HCT116 (cell line): ENCODE data around the gene PDLIM7. TPM values are rescaled to one million over a fixed set of nuclear protein-coding genes. Genes with fewer than 3 reads are reported as not detected.

Source experiments
- ATAC-seq: fragments of 200-7000 bp; cut with Tn5 transposase; 2 replicates; pipeline ENCODE4 v1.9.1; 2020; ENCODE audit warnings: mild to moderate bottlenecking, moderate library complexity
- BruUV-seq: library from RNA; stranded (reverse); fragments of 400-500 nt; replicated peaks from 2 replicates; lab custom pipeline; 2021; lab: Mats Ljungman, UMichigan
- CTCF ChIA-PET: fragments of 300-600 bp; sonication (Branson Sonifier 250); formaldehyde crosslinking; loops from one replicate; lab custom pipeline; 2021; ENCODE audit warnings: antibody characterized with exemption; lab: Charles Lee
- POLR2A ChIA-PET: fragments of 300-600, 350-600 bp; sonication (Branson Sonifier 250); formaldehyde crosslinking; loops from one replicate; lab custom pipeline; 2021; ENCODE audit warnings: antibody characterized with exemption; lab: Charles Lee
- RAD21 ChIA-PET, 2 experiments: fragments of 300-600 bp; sonication (Branson Sonifier 250); formaldehyde crosslinking; loops; one replicate each; lab custom pipeline; 2023; ENCODE audit warnings: low total read pairs in 2 of 2; ENCODE audit not compliant: uncharacterized antibody in 2 of 2, unreplicated experiment in 2 of 2, low non-redundant PET in 1 of 2; lab: Charles Lee
- DNase-seq: peaks from one replicate; pipeline ENCODE4 v3.0.0-alpha.2; 2010; ENCODE audit warnings: low read depth, low spot score
- H2AFZ ChIP-seq: fragments of 200-600 bp; shearing (Covaris generic), sonication (generic); 2 replicates; pipeline ENCODE4 v1.6.1; 2017; ENCODE audit warnings: low read depth, mixed run types, mixed read lengths, antibody characterized with exemption, low read length; ENCODE audit not compliant: poor library complexity, severe bottlenecking
- H3K27ac ChIP-seq: 2 replicates; pipeline ENCODE4 v1.5.1; 2012; ENCODE audit warnings: low read depth, low read length
- H3K27me3 ChIP-seq: fragments of 200-600 bp; sonication (generic); 2 replicates; pipeline ENCODE4 v1.6.1; 2016; ENCODE audit warnings: mixed run types, low read length, mixed read lengths; ENCODE audit not compliant: insufficient read depth
- H3K36me3 ChIP-seq, 2 experiments: fragments of 200-500 bp in 1 of 2; fragments of 200-600 bp in 1 of 2; sonication (Bioruptor generic) in 1 of 2; sonication (generic) in 1 of 2; 2 replicates each; pipeline versions ENCODE4 v1.5.1 to v1.6.1; 2014 to 2016; ENCODE audit warnings: low read length in 2 of 2, inconsistent platforms in 1 of 2, mixed read lengths in 1 of 2, mixed run types in 1 of 2; ENCODE audit not compliant: insufficient read depth in 2 of 2, control insufficient read depth in 1 of 2
- H3K4me1 ChIP-seq, 2 experiments: fragments of 200-600 bp in 1 of 2; sonication (generic) in 1 of 2; 2 replicates each; pipeline versions ENCODE4 v1.5.1 to v1.6.1; 2012 to 2017; ENCODE audit warnings: low read length in 2 of 2, inconsistent platforms in 1 of 2, mild to moderate bottlenecking in 1 of 2, mixed read lengths in 1 of 2, mixed run types in 1 of 2, moderate library complexity in 1 of 2; ENCODE audit not compliant: insufficient read depth in 2 of 2, control insufficient read depth in 1 of 2
- H3K4me2 ChIP-seq: fragments of 200-600 bp; sonication (generic); 2 replicates; pipeline ENCODE4 v1.6.1; 2017; ENCODE audit warnings: mixed run types, low read length, mixed read lengths
- H3K4me3 ChIP-seq, 2 experiments: fragments of 200-600 bp in 1 of 2; sonication (generic) in 1 of 2; replicated peaks in 1 of 2; 2 replicates each; pipeline ENCODE4 v1.5.1; 2011 to 2016; ENCODE audit warnings: low read length in 2 of 2, control low read depth in 1 of 2, low read depth in 1 of 2, mild to moderate bottlenecking in 1 of 2, mixed read lengths in 1 of 2, mixed run types in 1 of 2
- H3K79me2 ChIP-seq: fragments of 200-600 bp; sonication (generic); 2 replicates; pipeline ENCODE4 v1.6.1; 2017; ENCODE audit warnings: mild to moderate bottlenecking, mixed run types, low read length, moderate library complexity, mixed read lengths; ENCODE audit not compliant: insufficient read depth
- H3K9ac ChIP-seq: fragments of 200-600 bp; sonication (generic); 2 replicates; pipeline ENCODE4 v1.6.1; 2016; ENCODE audit warnings: low read length, mixed read lengths
- H3K9me2 ChIP-seq: fragments of 200-600 bp; sonication (generic), shearing (Covaris generic); 2 replicates; pipeline ENCODE4 v1.6.1; 2017; ENCODE audit warnings: mixed run types, mild to moderate bottlenecking, moderate library complexity; ENCODE audit not compliant: insufficient read depth
- H3K9me3 ChIP-seq, 2 experiments: fragments of 200-500 bp in 1 of 2; fragments of 200-600 bp in 1 of 2; sonication (Bioruptor generic) in 1 of 2; sonication (generic) in 1 of 2; 2 replicates each; pipeline ENCODE4 v1.6.1; 2014 to 2017; ENCODE audit warnings: low read length in 2 of 2, mixed read lengths in 2 of 2, inconsistent platforms in 1 of 2, low read depth in 1 of 2, mild to moderate bottlenecking in 1 of 2, mixed run types in 1 of 2, moderate library complexity in 1 of 2; ENCODE audit not compliant: control insufficient read depth in 1 of 2, insufficient read depth in 1 of 2
- H4K20me1 ChIP-seq: fragments of 200-600 bp; sonication (generic), shearing (Covaris generic); 2 replicates; pipeline ENCODE4 v1.6.1; 2017; ENCODE audit warnings: mixed run types, mild to moderate bottlenecking, moderate library complexity; ENCODE audit not compliant: insufficient read depth
- ATF3 ChIP-seq: IDR thresholded peaks from 2 replicates; pipeline ENCODE4 v1.6.1; 2012
- CBX3 ChIP-seq: IDR thresholded peaks from 2 replicates; pipeline ENCODE4 v1.6.1; 2012; ENCODE audit warnings: low read depth
- CEBPB ChIP-seq: IDR thresholded peaks from 2 replicates; pipeline ENCODE4 v1.6.1; 2012; ENCODE audit warnings: low read depth
- CTCF ChIP-seq, 3 experiments: fragments of 200-600 bp in 1 of 3; sonication (generic) in 1 of 3; IDR thresholded peaks in 2 of 3; conservative IDR thresholded peaks in 1 of 3; 2 replicates each; pipeline ENCODE4 v1.5.1; 2012 to 2017; ENCODE audit warnings: low read depth in 2 of 3, low read length in 2 of 3, antibody characterized with exemption in 1 of 3, borderline replicate concordance in 1 of 3, control low read depth in 1 of 3, mild to moderate bottlenecking in 1 of 3, mixed read lengths in 1 of 3, mixed run types in 1 of 3, moderate library complexity in 1 of 3; ENCODE audit not compliant: insufficient read depth in 1 of 3
- ELF1 ChIP-seq: IDR thresholded peaks from 2 replicates; pipeline ENCODE4 v1.6.1; 2012; ENCODE audit warnings: low read depth, borderline replicate concordance
- EZH2 ChIP-seq: fragments of 200-600 bp; sonication (generic); IDR thresholded peaks from 2 replicates; pipeline ENCODE4 v1.6.1; 2017; ENCODE audit warnings: antibody characterized with exemption, mixed run types
- EZH2phosphoT487 ChIP-seq: fragments of 200-600 bp; IDR thresholded peaks from 2 replicates; pipeline ENCODE4 v1.6.1; 2018; ENCODE audit warnings: antibody characterized with exemption, borderline replicate concordance
- FOSL1 ChIP-seq: IDR thresholded peaks from 2 replicates; pipeline ENCODE4 v1.6.1; 2012; ENCODE audit warnings: low read depth
- JUND ChIP-seq: IDR thresholded peaks from 2 replicates; pipeline ENCODE4 v1.6.1; 2012
- POLR2AphosphoS5 ChIP-seq: IDR thresholded peaks from 2 replicates; pipeline ENCODE4 v1.6.1; 2011; ENCODE audit warnings: mild to moderate bottlenecking, low read depth, low read length, moderate library complexity
- SIN3A ChIP-seq: IDR thresholded peaks from 2 replicates; pipeline ENCODE4 v1.6.1; 2012; ENCODE audit warnings: low read depth
- SP1 ChIP-seq: IDR thresholded peaks from 2 replicates; pipeline ENCODE4 v1.6.1; 2012; ENCODE audit warnings: low read depth
- TCF7L2 ChIP-seq: IDR thresholded peaks from 2 replicates; pipeline ENCODE4 v1.7.0; 2011; ENCODE audit warnings: borderline replicate concordance, inconsistent platforms; ENCODE audit not compliant: insufficient read depth, insufficient read length; ENCODE audit errors: extremely low read depth
- YY1 ChIP-seq: IDR thresholded peaks from 2 replicates; pipeline ENCODE4 v1.6.1; 2011; ENCODE audit warnings: low read length, low read depth, moderate library complexity, mild to moderate bottlenecking; ENCODE audit not compliant: insufficient replicate concordance; ENCODE audit errors: extremely low read depth
- ZBTB33 ChIP-seq: IDR thresholded peaks from 2 replicates; pipeline ENCODE4 v1.6.1; 2011; ENCODE audit warnings: mild to moderate bottlenecking, low read length, moderate library complexity; ENCODE audit not compliant: insufficient replicate concordance; ENCODE audit errors: extremely low read depth
- ZFX ChIP-seq: fragments of 450-650 bp; IDR thresholded peaks from 2 replicates; pipeline ENCODE4 v1.6.1; 2017
- intact Hi-C: fragments of 100-400 bp; cut with micrococcal nuclease; formaldehyde crosslinking; loops from 2 replicates; pipeline ENCODE4 v1.10.0; 2022
- total RNA-seq: library from RNA; stranded (reverse); gene quantifications from one replicate; pipeline ENCODE4 v1.2.1, GENCODE V29; 2021; ENCODE audit not compliant: unreplicated experiment

The PDLIM7 gene
- total RNA-seq, 1 experiment from 2014 or later = 153 TPM

- no peak for DNase-seq
- H3K4me2 ChIP-seq = no peak overlapping the region
- CTCF ChIA-PET = interaction anchor here (1.2 kb wide), 1 partner anchor 83 kb away, joined by 3 read pairs; no protein-coding TSS in a partner anchor
- no peak for ATAC-seq
- no peak overlapping the region for H3K9ac ChIP-seq
- POLR2A ChIA-PET = interaction anchor here (0.7 kb wide), 1 partner anchor 15 kb away, joined by 3 read pairs; no protein-coding TSS in a partner anchor
- no peak overlapping the region for H3K27ac ChIP-seq
- H3K4me3 ChIP-seq = no peak overlapping the region
- RAD21 ChIA-PET = no interaction called here
- H4K20me1 ChIP-seq = peaks cover 4% of the 10 kb centered on the region; the same call in 1 of the 2 replicates
- H3K9me2 ChIP-seq = no peaks in the 10 kb centered on the region
- no peaks in the 10 kb centered on the region for H3K9me3 ChIP-seq
- BruUV-seq = no TSS peak
- H3K27me3 ChIP-seq = no peaks in the 10 kb centered on the region
- H2AFZ ChIP-seq = no peak overlapping the region
- TF ChIP-seq ATF3 = no peak
- no peak for TF ChIP-seq EZH2
- TF ChIP-seq POLR2AphosphoS5 = no peak
- TF ChIP-seq EZH2phosphoT487 = no peak
- TF ChIP-seq YY1 = no peak
- no peak for TF ChIP-seq SP1
- no peak for TF ChIP-seq SIN3A
- TF ChIP-seq ZFX = no peak
- no peak for TF ChIP-seq CTCF (IDR thresholded peaks at IDR 0.05 in 2 of 3, conservative IDR thresholded peaks at IDR 0.05 in 1 of 3; ENCODE audit: borderline replicate concordance in 1 of 3, insufficient read depth in 1 of 3, low read depth in 2 of 3, low read length in 2 of 3)
- no peak for TF ChIP-seq FOSL1
- no peak for TF ChIP-seq ELF1
- no peak for TF ChIP-seq CBX3
- TF ChIP-seq CEBPB = no peak
- TF ChIP-seq ZBTB33 = no peak
- no peak for TF ChIP-seq JUND
- TF ChIP-seq TCF7L2 = no peak
- intact Hi-C loops = no loop called here
- peaks cover 2 to 22% of the 10 kb centered on the region in 2 experiments; a peak in 3 of 4 replicates for H3K4me1 ChIP-seq
- H3K79me2 ChIP-seq = peaks cover 27% of the 10 kb centered on the region; the same call in 1 of the 2 replicates
- H3K36me3 ChIP-seq = peaks cover 16 to 40% of the 10 kb centered on the region in 2 experiments; a peak in 3 of 4 replicates
Measured at GRCh38 chr5:177487975-177488374, 9.4 kb downstream of the PDLIM7 start.
